ENCODE data around the gene RAC3.

- no peak for TF ChIP-seq CTCF (IDR thresholded peaks at IDR 0.05; ENCODE audit: poor library complexity)
- TF ChIP-seq EZH2 (IDR thresholded peaks at IDR 0.05; ENCODE audit: borderline replicate concordance): no peak
- no peak for TF ChIP-seq EZH2phosphoT487 (IDR thresholded peaks at IDR 0.05; ENCODE audit: low read depth, severe bottlenecking, unreplicated experiment)
Observed at GRCh38 chr17:82073446-82073845, 42.0 kb downstream of the RAC3 start.
